PC-9 (cell line): ENCODE results near the gene MARK1.

Experiments
- CTCF ChIP-seq: fragments of 200-600 bp; sonication (generic); conservative IDR thresholded peaks from 2 replicates; pipeline ENCODE4 v1.6.1; 2017; ENCODE audit warnings: mixed run types, antibody characterized with exemption, mild to moderate bottlenecking, moderate library complexity
- EZH2 ChIP-seq: fragments of 200-600 bp; sonication (generic); IDR thresholded peaks from 2 replicates; pipeline ENCODE4 v1.8.0; 2017; ENCODE audit warnings: antibody characterized with exemption, low read depth

GRCh38 chr1:220655509-220655908, 127.6 kb downstream of the MARK1 start:
- TF ChIP-seq CTCF (no peak), EZH2 (no peak)
